Stimulated activated CD4-positive, alpha-beta T cell treated with anti-CD3 and anti-CD28 coated beads, Interleukin-12 subunit alpha, Interleukin-12 subunit beta, amount 100 ng/mL, for 4 hours (primary cell): ENCODE measurements around the gene HAL.

Experiments used
- DNase-seq: peaks from one replicate; pipeline ENCODE4 v3.0.0-alpha.2; 2020

The HAL gene

GRCh38 chr12:96014943-96015599 is 18.9 kb upstream of the HAL start:
- DNase-seq: no peak

- no peak for DNase-seq
Observed at GRCh38 chr12:96007729-96008128, 11.6 kb upstream of the HAL start.

DNA sequence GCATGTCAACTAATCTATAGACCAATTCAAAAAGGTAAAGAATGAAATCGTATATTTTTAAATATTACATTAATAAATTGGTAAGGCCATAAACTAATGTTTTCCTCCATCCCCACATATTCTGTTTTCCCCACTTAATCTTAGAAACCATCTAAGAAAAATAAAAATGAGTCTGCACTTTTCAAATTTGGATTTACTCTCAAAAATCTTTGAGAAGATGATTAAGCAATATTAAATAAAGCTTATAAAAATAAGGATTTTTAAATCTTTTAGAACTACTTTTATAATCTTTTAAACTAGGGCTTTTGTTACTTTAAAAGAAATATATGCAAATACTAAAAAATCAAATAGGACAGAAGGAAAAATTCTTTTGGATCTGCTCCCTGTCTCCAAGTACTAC is 10.6 kb upstream of the HAL start:
- no peak for DNase-seq

- DNase-seq: no peak
Observed at GRCh38 chr12:96000858-96001257, 4.7 kb upstream of the HAL start.

- DNase-seq: no peak
Observed at GRCh38 chr12:95999484-95999883, 3.3 kb upstream of the HAL start.

DNA sequence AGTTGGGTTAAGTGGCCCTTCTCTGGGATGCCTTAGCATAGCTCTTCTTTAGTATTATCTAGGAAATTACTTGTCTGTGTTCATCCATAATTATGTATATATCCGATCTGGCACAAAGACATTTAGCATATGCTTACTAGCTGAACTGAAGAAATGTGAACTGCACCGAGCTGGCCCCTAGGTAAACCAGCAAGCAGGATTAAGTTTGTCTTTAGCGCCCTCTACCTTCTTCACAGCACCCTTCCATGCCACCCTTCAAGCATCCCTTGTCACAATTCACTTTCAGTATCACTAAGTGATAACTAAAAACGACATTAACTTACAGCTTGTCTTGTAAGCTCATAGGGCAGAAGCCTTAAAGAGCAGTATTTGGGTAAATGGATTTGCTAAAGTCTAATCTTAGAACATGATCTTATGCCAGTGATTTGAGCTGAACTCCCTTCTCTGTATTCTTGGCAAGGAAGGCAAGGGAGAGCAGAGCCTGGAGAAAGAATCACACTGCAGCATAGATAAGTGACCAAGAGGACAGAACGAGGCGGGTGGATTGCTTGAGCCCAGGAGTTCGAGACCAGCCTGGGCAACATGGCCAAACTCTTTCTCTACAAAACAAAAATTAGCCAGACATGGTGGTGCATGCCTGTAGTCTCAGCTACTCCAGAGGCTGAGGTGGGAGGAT is 2.6 kb upstream of the HAL start:
- DNase-seq: peak; percentile 12

- DNase-seq: no peak
Observed at GRCh38 chr12:95997911-95998510, 1.9 kb upstream of the HAL start.

GRCh38 chr12:95997276-95997675 is 1.1 kb upstream of the HAL start:
- no peak for DNase-seq

DNA sequence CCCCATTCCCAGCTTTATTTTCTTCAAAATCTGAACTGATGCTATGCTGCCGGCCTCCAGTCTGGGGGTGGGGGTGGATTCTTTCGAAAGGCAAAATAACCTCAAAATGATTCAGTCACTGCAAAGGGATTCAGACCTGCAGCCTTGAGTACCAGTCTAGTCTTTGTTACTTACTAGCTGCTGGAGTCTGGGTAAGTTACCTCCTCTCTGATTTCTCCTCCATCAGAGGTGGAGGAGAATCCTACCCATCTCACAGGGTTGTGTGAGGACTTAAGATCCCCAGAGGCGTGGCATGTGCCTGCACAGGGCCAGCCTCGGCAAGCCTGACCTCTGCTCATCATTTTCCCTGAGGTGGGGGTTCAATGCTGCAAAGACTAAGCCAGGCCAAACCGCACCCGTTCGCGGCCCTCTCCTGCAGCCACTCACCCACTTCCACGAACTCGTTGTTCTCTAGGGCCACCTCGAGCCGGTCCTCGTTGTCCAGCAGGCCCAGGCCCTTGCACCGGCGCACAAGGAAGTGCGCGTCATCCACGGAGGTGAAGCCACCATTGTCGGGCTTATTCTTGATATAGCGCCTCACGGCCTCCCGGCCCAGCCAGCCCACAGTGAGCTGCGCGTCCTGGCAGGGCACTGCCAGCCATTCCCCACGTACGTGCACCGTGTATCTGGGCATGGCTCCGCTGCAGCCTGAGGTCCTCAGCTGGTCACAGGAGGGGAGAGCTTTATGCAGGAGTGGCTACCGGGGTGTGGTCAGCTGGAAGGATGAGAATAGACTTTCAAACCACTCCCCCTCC is 709 bp downstream of the HAL start:
- no peak for DNase-seq

GRCh38 chr12:95994476-95994875 is 1.7 kb downstream of the HAL start:
- DNase-seq: no peak

DNA sequence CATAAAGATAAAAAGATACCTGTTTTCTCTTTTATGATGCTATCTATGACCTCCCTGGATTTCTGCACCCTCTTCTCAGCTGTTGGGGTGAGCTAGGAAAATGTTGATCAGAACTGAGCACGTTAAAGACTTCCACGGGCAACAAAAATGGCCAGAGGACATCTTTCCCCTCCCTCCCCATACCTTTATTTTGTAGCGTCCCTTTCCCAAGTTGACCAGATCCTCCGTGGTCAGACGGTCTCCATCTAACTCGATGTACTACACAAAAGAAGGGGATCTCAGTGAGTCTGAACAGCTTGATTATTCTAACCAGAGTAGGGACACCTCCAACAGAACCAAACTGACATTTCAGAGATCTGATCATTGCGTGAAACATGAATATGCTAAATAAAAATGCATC is 2.2 kb downstream of the HAL start:
- DNase-seq: no peak

DNA sequence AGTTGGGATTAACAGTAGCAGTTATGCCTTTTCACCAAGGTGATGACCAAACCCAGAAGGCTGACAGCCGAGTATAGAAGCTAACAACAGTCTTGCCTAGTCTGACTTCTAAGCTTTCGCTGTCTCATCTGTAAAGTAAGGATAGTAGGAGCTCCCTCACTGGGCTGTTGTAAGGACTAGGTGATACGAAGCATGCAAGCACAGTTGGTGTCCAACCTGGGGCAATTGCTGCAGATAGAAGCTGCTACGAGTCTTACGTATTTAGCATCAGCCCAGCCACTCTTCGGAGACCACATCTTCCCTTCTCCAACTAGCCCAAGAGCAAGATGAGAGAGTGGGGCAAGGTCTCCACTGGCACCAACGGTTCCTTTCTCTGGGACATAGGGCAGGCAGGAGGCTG is 6.0 kb downstream of the HAL start:
- no peak for DNase-seq

DNA sequence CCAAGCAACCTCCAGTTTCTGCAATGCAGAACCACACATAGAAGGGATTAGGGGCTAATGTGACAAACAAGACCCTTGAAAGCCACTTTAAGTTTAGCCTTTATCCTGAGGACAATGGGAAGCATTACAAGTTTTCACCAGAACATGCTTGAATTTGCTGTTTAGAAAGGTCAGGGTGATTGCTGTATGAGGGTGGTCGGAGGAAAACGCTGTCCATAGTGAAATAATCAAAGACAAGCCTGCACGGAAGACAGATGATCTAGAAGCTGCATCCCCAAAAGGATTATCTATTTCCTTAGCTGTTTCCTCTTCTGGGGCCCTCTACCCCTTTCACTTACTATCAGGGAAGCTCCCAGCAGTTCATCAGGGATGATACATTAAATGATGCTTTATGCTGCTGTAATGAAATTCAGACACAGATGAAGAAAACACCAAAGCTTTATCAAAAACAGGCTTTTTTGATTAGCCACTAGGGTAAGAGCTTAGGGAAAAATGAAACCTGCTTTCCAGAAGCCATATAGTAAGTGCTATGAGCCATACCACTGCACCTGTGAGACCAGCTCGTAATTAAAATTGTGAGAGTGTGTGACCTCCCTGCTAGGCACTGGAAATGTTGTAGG is 6.5 kb downstream of the HAL start:
- DNase-seq: no peak

- no peak for DNase-seq
Observed at GRCh38 chr12:95988506-95989275, 7.5 kb downstream of the HAL start.

DNA sequence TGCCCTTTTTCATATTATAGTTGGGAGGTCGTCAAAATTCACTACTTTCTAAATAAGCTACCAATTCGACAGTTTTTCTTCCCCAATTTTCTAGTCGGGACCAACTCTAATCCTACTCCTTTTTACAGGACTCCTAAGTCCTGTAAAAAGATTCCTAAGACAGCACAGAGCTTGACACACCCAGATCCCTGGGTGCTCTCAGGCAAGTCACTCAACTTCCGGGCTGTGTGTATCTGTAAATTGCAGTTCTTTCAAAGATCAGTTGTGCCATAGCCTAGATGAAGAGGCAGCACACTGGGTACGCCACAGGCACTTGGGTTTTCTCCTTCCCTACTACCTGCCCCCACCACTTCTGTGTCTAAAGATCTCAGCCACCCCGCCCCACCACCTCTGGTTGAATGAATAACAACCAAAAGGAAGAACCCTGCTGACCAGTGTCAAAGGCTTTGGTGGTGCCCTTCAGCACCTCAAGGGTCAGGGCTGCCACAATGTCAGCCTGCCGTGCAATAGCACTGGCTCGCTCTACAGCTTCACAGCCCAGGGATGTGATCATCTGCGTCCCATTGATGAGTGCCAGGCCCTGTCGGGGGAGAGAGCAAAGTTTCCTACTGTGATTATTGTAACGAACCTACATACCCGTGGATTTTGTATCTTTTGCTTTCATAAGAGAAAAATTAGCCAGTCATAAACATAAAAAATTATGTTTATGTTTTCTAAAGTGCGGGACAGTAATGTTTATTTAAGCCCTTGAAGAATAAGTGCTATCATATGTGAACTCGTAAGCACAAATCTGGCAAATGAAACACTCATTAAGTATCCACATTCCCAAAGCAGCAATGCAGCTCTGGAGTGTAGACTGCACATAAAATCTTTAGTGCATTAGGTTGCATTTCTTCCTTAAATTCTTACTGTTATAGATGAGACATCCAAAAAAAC is 9.2 kb downstream of the HAL start:
- no peak for DNase-seq

DNA sequence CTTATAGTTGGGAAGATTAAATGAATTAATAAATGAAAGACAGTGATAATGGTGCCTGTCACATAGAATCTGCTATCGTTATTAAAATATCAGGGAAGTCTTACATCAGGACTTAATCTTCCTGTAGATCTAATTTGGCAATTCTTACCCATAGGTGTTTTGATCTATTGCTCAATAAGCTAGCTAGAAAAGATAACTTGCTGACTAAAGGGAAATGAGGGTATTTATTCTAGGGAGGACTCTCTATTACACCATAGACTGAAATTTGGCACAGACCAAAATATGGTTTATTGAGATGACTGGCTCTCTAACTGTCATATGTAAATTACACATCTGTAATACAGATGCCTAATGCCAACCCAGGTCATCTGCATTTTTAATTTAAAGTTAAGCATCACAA is 11.5 kb downstream of the HAL start:
- DNase-seq: no peak

DNA sequence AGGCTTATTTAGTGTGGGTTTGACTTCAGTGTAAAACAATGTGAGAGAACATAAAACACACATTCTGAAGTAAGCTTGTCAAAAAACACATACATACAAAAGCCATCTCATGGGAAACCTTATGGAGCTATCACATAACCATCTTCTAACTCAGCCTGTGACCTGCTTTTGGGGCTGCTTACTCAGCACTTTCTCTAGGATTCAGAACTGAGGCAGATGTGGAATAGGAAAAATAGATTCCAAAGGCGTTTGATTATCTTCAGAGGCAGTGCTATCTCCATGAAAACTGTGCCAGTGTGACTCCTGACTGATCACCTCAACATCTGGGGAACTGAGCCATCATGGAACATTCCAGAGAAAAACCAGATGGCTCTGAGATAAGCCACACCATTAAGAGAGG is 13.5 kb downstream of the HAL start:
- DNase-seq: no peak

- DNase-seq: no peak
Observed at GRCh38 chr12:95980437-95980836, 15.7 kb downstream of the HAL start.

DNA sequence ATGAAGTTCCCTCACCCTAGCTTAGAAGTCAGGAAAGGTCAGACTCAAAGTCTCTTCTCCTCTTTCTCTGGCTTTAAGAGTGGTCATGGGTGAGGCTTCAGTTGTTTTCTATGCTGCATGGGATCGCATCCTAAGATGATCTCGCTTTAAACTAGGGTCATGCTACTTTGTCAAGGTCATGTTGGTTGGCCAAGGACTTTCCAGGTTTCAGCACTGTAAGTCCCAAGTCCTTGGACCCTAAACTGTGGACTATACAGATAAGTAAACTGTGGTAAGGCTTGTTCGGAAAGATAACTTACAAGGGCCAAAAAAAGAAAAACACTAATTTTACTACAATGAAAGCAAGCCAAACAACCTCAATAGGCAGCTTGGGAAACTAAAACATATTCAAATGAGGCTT is 17.4 kb downstream of the HAL start:
- DNase-seq: no peak

DNA sequence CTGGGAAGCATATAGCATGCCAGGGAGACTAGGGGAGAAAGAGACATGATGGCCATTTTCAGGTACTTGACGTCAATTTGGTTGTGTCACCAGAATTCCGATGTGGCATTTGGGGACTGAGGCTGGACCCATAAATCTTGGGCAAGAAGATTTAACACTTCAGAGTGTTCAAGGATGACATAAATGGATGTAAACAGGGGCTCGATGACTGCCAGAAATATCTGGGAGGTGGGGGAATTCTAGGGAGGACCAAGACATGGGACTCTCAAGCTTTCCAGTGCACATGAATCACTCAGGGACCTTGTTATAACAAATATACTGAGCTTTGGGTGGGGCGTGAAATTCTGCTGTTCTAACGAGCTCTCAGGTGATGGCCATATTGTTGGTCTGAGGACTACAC is 17.8 kb downstream of the HAL start:
- DNase-seq: no peak

DNA sequence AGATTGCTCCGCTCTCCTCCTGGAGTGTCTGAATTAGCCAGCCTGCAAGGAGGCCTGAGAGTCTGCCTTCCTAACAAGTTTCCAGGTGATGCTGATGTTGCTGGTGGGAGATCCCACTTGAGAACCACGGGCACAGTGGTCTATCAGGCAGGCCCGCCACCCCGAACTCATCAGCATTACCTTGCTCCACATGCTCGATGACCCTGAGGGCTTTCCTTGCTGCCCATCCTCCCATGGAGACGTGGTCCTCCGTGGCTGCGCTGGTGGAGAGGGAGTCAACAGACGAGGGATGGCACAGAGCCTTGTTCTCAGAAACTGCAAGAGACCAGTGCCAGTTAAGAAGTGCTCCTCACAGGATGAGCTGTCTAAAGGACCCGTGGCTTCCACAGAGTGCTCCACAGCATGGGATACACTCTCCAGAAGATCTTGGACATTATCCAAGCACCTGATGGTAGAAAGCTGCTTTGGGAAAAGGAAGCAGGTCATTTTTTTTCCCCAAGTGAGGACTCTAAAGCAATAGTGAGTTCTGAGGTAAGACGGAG is 18.3 kb downstream of the HAL start:
- DNase-seq: no peak
